Neural progenitor cell (in vitro differentiated cells): ENCODE measurements around the gene HSPA12A.

Source experiments
- EZH2 ChIP-seq: fragments of 200-600 bp; sonication (generic); IDR thresholded peaks from 2 replicates; pipeline ENCODE4 v1.6.1; 2017; ENCODE audit warnings: antibody characterized with exemption, mild to moderate bottlenecking, moderate library complexity
- TF ChIP-seq, protein P1 (sequence below): fragments of 200-600 bp; sonication (generic); IDR thresholded peaks from 2 replicates; pipeline ENCODE4 v1.5.1; 2017; ENCODE audit warnings: antibody characterized with exemption, mild to moderate bottlenecking

DNA sequence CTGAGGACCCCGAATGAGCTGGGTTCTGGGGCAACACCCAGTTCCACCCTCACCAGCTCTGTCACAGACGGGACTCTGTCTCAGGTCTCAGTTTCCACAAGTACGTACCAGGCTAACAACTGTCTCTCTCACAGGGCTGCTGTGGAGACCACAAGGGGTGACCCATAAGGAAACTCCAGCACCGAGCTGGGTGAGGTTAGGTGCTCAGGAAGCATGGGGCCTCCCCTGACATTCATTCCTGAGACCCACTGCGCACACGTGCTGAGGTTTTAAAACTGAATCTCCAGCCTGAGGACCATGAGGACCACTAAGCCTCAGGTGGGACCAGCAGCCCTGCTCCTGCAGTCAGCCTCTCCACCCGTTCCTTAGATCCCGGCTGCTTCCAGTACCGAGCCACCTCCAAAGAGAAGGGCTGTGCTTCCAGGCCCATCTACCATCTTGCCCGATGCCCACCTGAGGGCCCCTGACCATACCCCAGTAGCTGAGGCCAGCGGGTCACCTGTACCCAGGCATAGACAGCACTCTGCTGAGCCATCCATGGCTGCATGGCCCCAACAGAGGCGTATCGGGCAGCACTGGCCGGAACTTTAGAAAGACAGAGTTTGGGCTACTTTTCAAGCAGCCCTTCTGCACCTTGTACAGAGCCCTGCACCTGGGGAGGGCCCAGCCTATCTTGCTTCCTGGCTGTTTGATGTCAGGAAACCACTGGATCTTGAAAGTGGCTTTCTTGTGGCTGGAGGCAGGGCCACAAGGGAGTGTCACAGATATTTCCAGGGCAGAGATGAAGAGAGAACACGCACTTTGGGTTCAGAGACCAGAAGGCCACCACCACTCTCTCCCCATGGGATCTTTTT, 18.7 kb downstream of the HSPA12A start:
- TF ChIP-seq, protein P1, sequence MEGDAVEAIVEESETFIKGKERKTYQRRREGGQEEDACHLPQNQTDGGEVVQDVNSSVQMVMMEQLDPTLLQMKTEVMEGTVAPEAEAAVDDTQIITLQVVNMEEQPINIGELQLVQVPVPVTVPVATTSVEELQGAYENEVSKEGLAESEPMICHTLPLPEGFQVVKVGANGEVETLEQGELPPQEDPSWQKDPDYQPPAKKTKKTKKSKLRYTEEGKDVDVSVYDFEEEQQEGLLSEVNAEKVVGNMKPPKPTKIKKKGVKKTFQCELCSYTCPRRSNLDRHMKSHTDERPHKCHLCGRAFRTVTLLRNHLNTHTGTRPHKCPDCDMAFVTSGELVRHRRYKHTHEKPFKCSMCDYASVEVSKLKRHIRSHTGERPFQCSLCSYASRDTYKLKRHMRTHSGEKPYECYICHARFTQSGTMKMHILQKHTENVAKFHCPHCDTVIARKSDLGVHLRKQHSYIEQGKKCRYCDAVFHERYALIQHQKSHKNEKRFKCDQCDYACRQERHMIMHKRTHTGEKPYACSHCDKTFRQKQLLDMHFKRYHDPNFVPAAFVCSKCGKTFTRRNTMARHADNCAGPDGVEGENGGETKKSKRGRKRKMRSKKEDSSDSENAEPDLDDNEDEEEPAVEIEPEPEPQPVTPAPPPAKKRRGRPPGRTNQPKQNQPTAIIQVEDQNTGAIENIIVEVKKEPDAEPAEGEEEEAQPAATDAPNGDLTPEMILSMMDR, result no peak
- no peak for TF ChIP-seq EZH2
